GM18508 (cell line): ENCODE data around the gene GRIN2A.

Experiments
- ATAC-seq: cut with Tn5 transposase; IDR thresholded peaks from one replicate; pipeline ENCODE4 v1.9.1; 2021; ENCODE audit warnings: moderate number of reproducible peaks; ENCODE audit not compliant: insufficient read depth, unreplicated experiment

The GRIN2A gene

GRCh38 chr16:9801651-9802050 lies 380.6 kb downstream of the GRIN2A start:
- no peak for ATAC-seq

GRCh38 chr16:9800186-9800738 lies 382.0 kb downstream of the GRIN2A start:
- no peak for ATAC-seq

GRCh38 chr16:9798952-9799580 lies 383.2 kb downstream of the GRIN2A start:
- ATAC-seq: no peak

GRCh38 chr16:9798474-9798873 lies 383.8 kb downstream of the GRIN2A start:
- ATAC-seq: no peak

GRCh38 chr16:9797306-9797705 lies 384.9 kb downstream of the GRIN2A start:
- ATAC-seq: no peak

- no peak for ATAC-seq
Measured at GRCh38 chr16:9793623-9794022, 388.6 kb downstream of the GRIN2A start.

- ATAC-seq: no peak
Measured at GRCh38 chr16:9791556-9791955, 390.7 kb downstream of the GRIN2A start.

GRCh38 chr16:9790199-9790598 lies 392.0 kb downstream of the GRIN2A start:
- ATAC-seq: no peak

- no peak for ATAC-seq
Measured at GRCh38 chr16:9787717-9788116, 394.5 kb downstream of the GRIN2A start.

- ATAC-seq: no peak
Measured at GRCh38 chr16:9780831-9781230, 401.4 kb downstream of the GRIN2A start.

- no peak for ATAC-seq
Measured at GRCh38 chr16:9778849-9779248, 403.4 kb downstream of the GRIN2A start.

- ATAC-seq: no peak
Measured at GRCh38 chr16:9775998-9776397, 406.2 kb downstream of the GRIN2A start.

- no peak for ATAC-seq
Measured at GRCh38 chr16:9773289-9773688, 408.9 kb downstream of the GRIN2A start.

GRCh38 chr16:9772526-9773225 lies 409.6 kb downstream of the GRIN2A start:
- no peak for ATAC-seq

- ATAC-seq: no peak
Measured at GRCh38 chr16:9766891-9767290, 415.3 kb downstream of the GRIN2A start.

- no peak for ATAC-seq
Measured at GRCh38 chr16:9763505-9763904, 418.7 kb downstream of the GRIN2A start.

- ATAC-seq: no peak
Measured at GRCh38 chr16:9761870-9762269, 420.4 kb downstream of the GRIN2A start.

- ATAC-seq: no peak
Measured at GRCh38 chr16:9757687-9758086, 424.5 kb downstream of the GRIN2A start.

GRCh38 chr16:9756434-9756833 lies 425.8 kb downstream of the GRIN2A start:
- no peak for ATAC-seq

- no peak for ATAC-seq
Measured at GRCh38 chr16:9755081-9755480, 427.1 kb downstream of the GRIN2A start.

- ATAC-seq: no peak
Measured at GRCh38 chr16:9741776-9742175, 440.5 kb downstream of the GRIN2A start.

GRCh38 chr16:9739301-9739700 lies 442.9 kb downstream of the GRIN2A start:
- no peak for ATAC-seq
